ENCODE data around the gene NSUN3. TPM values are rescaled to one million over a fixed set of nuclear protein-coding genes. Genes with fewer than 3 reads are reported as not detected.

NSUN3 gene
- total RNA-seq, 1 donor from 2014 or later, result 15.3 TPM

DNA sequence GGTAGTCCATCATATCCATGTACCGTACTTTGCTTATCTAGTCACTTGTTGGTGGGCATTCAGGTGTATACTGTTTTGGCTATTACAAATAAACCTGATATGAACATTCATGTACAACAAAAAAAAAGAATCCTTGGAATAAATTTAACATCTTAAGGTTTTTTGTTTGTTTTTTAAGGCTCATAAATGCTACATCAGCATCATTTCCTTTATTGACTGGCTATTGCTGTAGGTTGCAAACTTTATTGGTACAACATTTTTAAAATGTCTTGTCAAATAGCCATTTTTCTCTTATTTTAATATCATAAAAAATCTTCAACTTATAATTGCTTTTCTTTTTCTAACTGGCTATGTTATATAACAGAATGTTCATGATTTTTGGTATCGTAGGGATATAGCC lies 16.3 kb upstream of the NSUN3 start:
- no peak overlapping the region for H3K4me3 Mint-ChIP-seq (ENCODE audit: low read depth)
- H3K27ac Mint-ChIP-seq, result no peak overlapping the region
- H3K27me3 Mint-ChIP-seq, result no peaks in the 10 kb centered on the region
- H3K4me1 Mint-ChIP-seq (ENCODE audit: low read depth), result no peaks in the 10 kb centered on the region
- TF ChIP-seq, protein P1, sequence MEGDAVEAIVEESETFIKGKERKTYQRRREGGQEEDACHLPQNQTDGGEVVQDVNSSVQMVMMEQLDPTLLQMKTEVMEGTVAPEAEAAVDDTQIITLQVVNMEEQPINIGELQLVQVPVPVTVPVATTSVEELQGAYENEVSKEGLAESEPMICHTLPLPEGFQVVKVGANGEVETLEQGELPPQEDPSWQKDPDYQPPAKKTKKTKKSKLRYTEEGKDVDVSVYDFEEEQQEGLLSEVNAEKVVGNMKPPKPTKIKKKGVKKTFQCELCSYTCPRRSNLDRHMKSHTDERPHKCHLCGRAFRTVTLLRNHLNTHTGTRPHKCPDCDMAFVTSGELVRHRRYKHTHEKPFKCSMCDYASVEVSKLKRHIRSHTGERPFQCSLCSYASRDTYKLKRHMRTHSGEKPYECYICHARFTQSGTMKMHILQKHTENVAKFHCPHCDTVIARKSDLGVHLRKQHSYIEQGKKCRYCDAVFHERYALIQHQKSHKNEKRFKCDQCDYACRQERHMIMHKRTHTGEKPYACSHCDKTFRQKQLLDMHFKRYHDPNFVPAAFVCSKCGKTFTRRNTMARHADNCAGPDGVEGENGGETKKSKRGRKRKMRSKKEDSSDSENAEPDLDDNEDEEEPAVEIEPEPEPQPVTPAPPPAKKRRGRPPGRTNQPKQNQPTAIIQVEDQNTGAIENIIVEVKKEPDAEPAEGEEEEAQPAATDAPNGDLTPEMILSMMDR (IDR thresholded peaks at IDR 0.05; ENCODE audit: unreplicated experiment), result no peak
- no peak for DNase-seq (ENCODE audit: low spot score, unreplicated experiment)
- peaks cover 23% of the 10 kb centered on the region for H3K36me3 Mint-ChIP-seq (ENCODE audit: insufficient read depth)
- peaks cover 6% of the 10 kb centered on the region for H3K9me3 Mint-ChIP-seq (ENCODE audit: low read depth)

DNA sequence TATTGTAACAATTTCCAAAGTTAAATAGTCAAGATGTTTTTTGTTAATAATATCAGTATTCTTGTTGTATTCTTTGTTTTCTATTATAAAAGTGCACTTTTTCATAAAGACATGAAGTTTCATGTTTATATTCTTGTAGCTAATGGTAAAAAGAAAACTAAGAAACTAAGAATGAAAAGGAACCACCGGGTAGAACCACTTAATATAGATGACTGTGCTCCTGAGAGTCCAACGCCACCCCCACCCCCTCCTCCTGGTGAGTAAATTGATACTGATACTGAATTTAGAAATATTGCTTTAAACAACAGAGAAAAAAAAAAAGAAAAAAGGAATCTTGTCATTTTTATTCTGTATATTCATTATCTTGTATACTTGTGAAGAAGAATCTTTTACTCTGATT lies 13.6 kb upstream of the NSUN3 start:
- no peaks in the 10 kb centered on the region for H3K4me1 Mint-ChIP-seq (ENCODE audit: low read depth)
- peaks cover 11% of the 10 kb centered on the region for H3K36me3 Mint-ChIP-seq (ENCODE audit: insufficient read depth)
- no peak overlapping the region for H3K4me3 Mint-ChIP-seq (ENCODE audit: low read depth)
- peaks cover 3% of the 10 kb centered on the region for H3K9me3 Mint-ChIP-seq (ENCODE audit: low read depth)
- no peak for DNase-seq (ENCODE audit: low spot score, unreplicated experiment)
- no peaks in the 10 kb centered on the region for H3K27me3 Mint-ChIP-seq
- TF ChIP-seq, protein P1 (IDR thresholded peaks at IDR 0.05; ENCODE audit: unreplicated experiment), result no peak
- H3K27ac Mint-ChIP-seq, result no peak overlapping the region

DNA sequence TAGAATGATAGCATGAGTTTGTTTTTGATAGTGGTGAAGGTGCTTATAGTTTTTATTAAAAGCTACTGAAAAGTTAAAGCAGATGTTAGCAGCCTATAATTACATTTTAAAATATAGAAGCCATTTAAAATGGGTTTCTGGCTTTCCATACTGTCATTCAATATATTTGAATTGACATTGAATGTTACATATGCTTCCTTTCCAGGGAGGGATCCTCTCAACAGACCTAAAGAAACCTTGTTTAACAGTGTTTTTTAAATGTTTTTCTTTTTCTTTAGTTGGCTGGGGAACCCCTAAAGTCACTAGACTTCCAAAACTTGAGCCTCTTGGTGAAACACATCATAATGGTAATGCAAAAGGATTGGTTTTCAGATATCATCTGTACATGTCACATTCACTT lies 12.3 kb upstream of the NSUN3 start:
- H3K4me1 Mint-ChIP-seq (ENCODE audit: low read depth), result no peaks in the 10 kb centered on the region

DNA sequence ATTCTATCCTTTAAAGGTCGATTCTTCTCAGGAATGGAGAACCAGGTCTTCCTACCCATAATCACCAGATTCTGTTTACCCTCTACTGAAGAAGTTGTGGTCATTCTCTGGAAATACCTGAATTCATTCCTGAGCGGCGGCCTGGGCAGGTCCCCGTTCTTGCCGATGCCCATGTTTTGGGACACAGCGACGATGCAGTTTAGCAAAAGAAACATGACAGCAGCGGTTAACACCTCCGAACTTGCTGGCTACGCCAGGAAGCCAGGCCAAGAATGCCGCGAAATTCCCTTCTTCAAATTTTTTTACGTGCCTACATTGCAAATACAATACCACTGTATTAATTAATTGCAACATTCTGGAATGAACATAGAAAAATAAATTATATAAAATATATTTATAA lies 1.6 kb upstream of the NSUN3 start:
- no peak for DNase-seq (ENCODE audit: low spot score, unreplicated experiment)
- Mint-ChIP-seq H3K4me3 (ENCODE audit: low read depth) (no peak overlapping the region), H3K9me3 (ENCODE audit: low read depth) (no peaks in the 10 kb centered on the region), H3K27ac (no peak overlapping the region), H3K4me1 (ENCODE audit: low read depth) (peaks cover 21% of the 10 kb centered on the region), H3K36me3 (ENCODE audit: insufficient read depth) (peaks cover 7% of the 10 kb centered on the region), H3K27me3 (no peaks in the 10 kb centered on the region)
- TF ChIP-seq, protein P1 (IDR thresholded peaks at IDR 0.05; ENCODE audit: unreplicated experiment), result no peak

More for the DNA sequence above, 12.3 kb upstream of the NSUN3 start:
- Mint-ChIP-seq H3K9me3 (ENCODE audit: low read depth) (no peaks in the 10 kb centered on the region), H3K27me3 (no peaks in the 10 kb centered on the region), H3K27ac (no peak overlapping the region), H3K4me3 (ENCODE audit: low read depth) (no peak overlapping the region), H3K36me3 (ENCODE audit: insufficient read depth) (peaks cover 2% of the 10 kb centered on the region)
- TF ChIP-seq, protein P1 (IDR thresholded peaks at IDR 0.05; ENCODE audit: unreplicated experiment), result no peak
- no peak for DNase-seq (ENCODE audit: low spot score, unreplicated experiment)

DNA sequence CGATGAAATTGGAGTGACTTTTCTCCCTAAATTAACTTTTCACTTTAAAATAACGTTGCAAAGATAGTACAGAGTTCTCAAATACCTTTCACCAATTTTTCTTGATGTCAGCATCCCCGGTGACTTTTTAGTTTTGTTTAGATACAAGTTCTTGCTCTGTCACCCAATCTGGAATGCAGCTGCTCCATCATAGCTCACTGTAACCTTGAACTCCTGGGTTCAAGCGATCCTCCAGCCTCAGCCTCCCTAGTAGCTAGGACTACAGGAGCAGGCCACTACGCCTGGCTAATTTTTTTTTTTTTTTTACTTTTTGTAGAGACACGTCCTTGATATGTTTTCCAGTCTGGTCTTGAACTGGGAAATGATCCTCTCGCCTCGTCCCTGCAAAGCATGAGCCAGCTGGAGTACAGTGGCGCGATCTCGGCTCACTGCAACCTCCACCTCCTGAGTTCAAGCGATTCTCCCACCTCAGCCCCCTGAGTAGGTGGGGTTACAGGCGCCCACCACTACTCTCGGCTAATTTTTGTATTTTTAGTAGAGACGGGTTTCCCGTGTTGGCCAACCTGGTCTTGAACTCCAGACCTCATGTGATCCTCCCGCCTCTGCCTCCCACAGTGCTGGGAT lies 747 bp downstream of the NSUN3 start:
- H3K4me1 Mint-ChIP-seq (ENCODE audit: low read depth), result peaks cover 26% of the 10 kb centered on the region
- H3K27ac Mint-ChIP-seq, result peak overlapping the region; percentile 100
- DNase-seq (ENCODE audit: low spot score, unreplicated experiment), result no peak
- H3K27me3 Mint-ChIP-seq, result no peaks in the 10 kb centered on the region
- no peaks in the 10 kb centered on the region for H3K9me3 Mint-ChIP-seq (ENCODE audit: low read depth)
- TF ChIP-seq, protein P1 (IDR thresholded peaks at IDR 0.05; ENCODE audit: unreplicated experiment), result no peak
- peak overlapping the region; percentile 95 for H3K4me3 Mint-ChIP-seq (ENCODE audit: low read depth)
- peaks cover 17% of the 10 kb centered on the region for H3K36me3 Mint-ChIP-seq (ENCODE audit: insufficient read depth)
